Measurements from ENCODE around the gene SLC16A4. TPM values are rescaled to one million over a fixed set of nuclear protein-coding genes. Genes with fewer than 3 reads are reported as not detected.

Gene SLC16A4
- total and polyA plus RNA-seq, 2 experiments from 2014 or later = 15.6 to 28.1 TPM

GRCh38 chr1:110394493-110394820, 3.6 kb upstream of the SLC16A4 start:
- Histone ChIP-seq H4K20me1 (ENCODE audit: insufficient read depth) (no peaks in the 10 kb centered on the region), H3K9me2 (ENCODE audit: insufficient read depth) (no peaks in the 10 kb centered on the region), H3K27me3 (replicated peaks; ENCODE audit: insufficient read depth) (no peaks in the 10 kb centered on the region), H2AFZ (no peak overlapping the region), H3K79me2 (ENCODE audit: insufficient read depth) (0 out of 2 replicates have a peak, but pooled peaks cover 3% of the 10 kb centered on the region), H3K4me2 (ENCODE audit: unreplicated experiment) (peak overlapping the region; percentile 56), H3F3A (ENCODE audit: insufficient read depth) (peaks cover 70% of the 10 kb centered on the region), H3K9me3 (ENCODE audit: low read depth) (no peaks in the 10 kb centered on the region), H3K36me3 (ENCODE audit: low read depth) (no peaks in the 10 kb centered on the region), H3K4me1 (ENCODE audit: insufficient read depth) (peaks cover 52% of the 10 kb centered on the region), H3K9ac (no peak overlapping the region), H3K4me3 (peak overlapping the region; percentile 17), H3K27ac (peak overlapping the region; percentile 54)
- 98 to 99% methylated on average over 3 of the region's 3 CpGs for WGBS, 2 experiments (ENCODE audit: low coverage in 1 of 2, low lambda C conversion rate in 2 of 2, missing lambda C conversion rate in 2 of 2)
- TF ChIP-seq EZH2 (IDR thresholded peaks at IDR 0.05; ENCODE audit: insufficient read depth, poor library complexity, severe bottlenecking) = no peak
- no peak for TF ChIP-seq EZH2phosphoT487 (IDR thresholded peaks at IDR 0.05; ENCODE audit: insufficient read depth, low read depth)
- in situ Hi-C loops (cut with MboI) = no loop called here
- no peak for DNase-seq

GRCh38 chr1:110393691-110394492, 3.1 kb upstream of the SLC16A4 start:
- TF ChIP-seq EZH2 (IDR thresholded peaks at IDR 0.05; ENCODE audit: insufficient read depth, poor library complexity, severe bottlenecking) (no peak), EZH2phosphoT487 (IDR thresholded peaks at IDR 0.05; ENCODE audit: insufficient read depth, low read depth) (no peak)
- no peaks in the 10 kb centered on the region for H3K9me3 ChIP-seq (ENCODE audit: low read depth)
- H3K4me1 ChIP-seq (ENCODE audit: insufficient read depth) = peaks cover 54% of the 10 kb centered on the region
- peak overlapping the region; percentile 54 for H3K27ac ChIP-seq
- H2AFZ ChIP-seq = no peak overlapping the region
- 0 out of 2 replicates have a peak, but pooled peaks cover 5% of the 10 kb centered on the region for H3K79me2 ChIP-seq (ENCODE audit: insufficient read depth)
- peaks cover 72% of the 10 kb centered on the region for H3F3A ChIP-seq (ENCODE audit: insufficient read depth)
- no peaks in the 10 kb centered on the region for H3K27me3 ChIP-seq (replicated peaks; ENCODE audit: insufficient read depth)
- 16 to 19% methylated on average over 3 of the region's 3 CpGs for WGBS, 2 experiments (ENCODE audit: low coverage in 1 of 2, low lambda C conversion rate in 2 of 2, missing lambda C conversion rate in 2 of 2)
- peak; percentile 88 for DNase-seq
- H3K9ac ChIP-seq = peak overlapping the region; percentile 1; the same call in 1 of the 2 replicates
- H4K20me1 ChIP-seq (ENCODE audit: insufficient read depth) = no peaks in the 10 kb centered on the region
- H3K36me3 ChIP-seq (ENCODE audit: low read depth) = no peaks in the 10 kb centered on the region
- in situ Hi-C loops (cut with MboI) = no loop called here
- H3K4me2 ChIP-seq (ENCODE audit: unreplicated experiment) = peak overlapping the region; percentile 56
- H3K9me2 ChIP-seq (ENCODE audit: insufficient read depth) = no peaks in the 10 kb centered on the region
- peak overlapping the region; percentile 17 for H3K4me3 ChIP-seq

- Histone ChIP-seq H3K79me2 (ENCODE audit: insufficient read depth) (0 out of 2 replicates have a peak, but pooled peaks cover 5% of the 10 kb centered on the region), H3K4me1 (ENCODE audit: insufficient read depth) (peaks cover 54% of the 10 kb centered on the region), H3K9me2 (ENCODE audit: insufficient read depth) (no peaks in the 10 kb centered on the region), H3F3A (ENCODE audit: insufficient read depth) (peaks cover 70% of the 10 kb centered on the region), H3K27me3 (replicated peaks; ENCODE audit: insufficient read depth) (no peaks in the 10 kb centered on the region), H3K4me3 (peak overlapping the region; percentile 17; the same call in 1 of the 2 replicates), H3K4me2 (ENCODE audit: unreplicated experiment) (peak overlapping the region; percentile 56), H3K9ac (peak overlapping the region; percentile 1; the same call in 1 of the 2 replicates), H3K36me3 (ENCODE audit: low read depth) (no peaks in the 10 kb centered on the region), H4K20me1 (ENCODE audit: insufficient read depth) (no peaks in the 10 kb centered on the region), H3K9me3 (ENCODE audit: low read depth) (no peaks in the 10 kb centered on the region), H3K27ac (peak overlapping the region; percentile 54), H2AFZ (no peak overlapping the region)
- WGBS, 2 experiments (ENCODE audit: low coverage in 1 of 2, low lambda C conversion rate in 2 of 2, missing lambda C conversion rate in 2 of 2) = 85 to 87% methylated on average over 2 of the region's 2 CpGs
- in situ Hi-C loops (cut with MboI) = no loop called here
- DNase-seq = no peak
- TF ChIP-seq EZH2 (IDR thresholded peaks at IDR 0.05; ENCODE audit: insufficient read depth, poor library complexity, severe bottlenecking) = no peak
- no peak for TF ChIP-seq EZH2phosphoT487 (IDR thresholded peaks at IDR 0.05; ENCODE audit: insufficient read depth, low read depth)
These were observed 2.5 kb upstream of the SLC16A4 start for GRCh38 chr1:110393286-110393685.

- H3K27me3 ChIP-seq (replicated peaks; ENCODE audit: insufficient read depth) = no peaks in the 10 kb centered on the region
- H2AFZ ChIP-seq = peak overlapping the region; percentile 57
- peaks cover 56% of the 10 kb centered on the region for H3F3A ChIP-seq (ENCODE audit: insufficient read depth)
- peak overlapping the region; percentile 78 for H3K27ac ChIP-seq
- H3K4me2 ChIP-seq (ENCODE audit: unreplicated experiment) = peak overlapping the region; percentile 83
- peak overlapping the region; percentile 62 for H3K9ac ChIP-seq
- DNase-seq = peak; percentile 95
- in situ Hi-C loops (cut with MboI) = no loop called here
- H3K4me3 ChIP-seq = peak overlapping the region; percentile 68
- no peaks in the 10 kb centered on the region for H4K20me1 ChIP-seq (ENCODE audit: insufficient read depth)
- H3K79me2 ChIP-seq (ENCODE audit: insufficient read depth) = 0 out of 2 replicates have a peak, but pooled peaks cover 5% of the 10 kb centered on the region
- TF ChIP-seq EZH2 (IDR thresholded peaks at IDR 0.05; ENCODE audit: insufficient read depth, poor library complexity, severe bottlenecking) = no peak
- TF ChIP-seq EZH2phosphoT487 (IDR thresholded peaks at IDR 0.05; ENCODE audit: insufficient read depth, low read depth) = no peak
- H3K9me2 ChIP-seq (ENCODE audit: insufficient read depth) = no peaks in the 10 kb centered on the region
- H3K9me3 ChIP-seq (ENCODE audit: low read depth) = no peaks in the 10 kb centered on the region
- peaks cover 54% of the 10 kb centered on the region for H3K4me1 ChIP-seq (ENCODE audit: insufficient read depth)
- WGBS, 2 experiments (ENCODE audit: low coverage in 1 of 2, low lambda C conversion rate in 2 of 2, missing lambda C conversion rate in 2 of 2) = 23 to 26% methylated on average over 6 of the region's 6 CpGs
- H3K36me3 ChIP-seq (ENCODE audit: low read depth) = no peaks in the 10 kb centered on the region
These were observed 730 bp downstream of the SLC16A4 start for GRCh38 chr1:110390096-110390495.
